ENCODE measurements around the gene CTSW.
"Not testable (repeated sequence)": the region's sequence is repeated elsewhere in the genome, so short reads cannot be mapped to it uniquely, and the experiment has no call there.

The CTSW gene

GRCh38 chr11:65879617-65880016, at the start of gene CTSW:
CTSW (plus strand) TSS chr11:65879837; CDS start chr11:65879855, 18 bp downstream.
- no peak for DNase-seq

- DNase-seq = not testable (repeated sequence)
Measured at GRCh38 chr11:65832231-65832630, 47.4 kb upstream of the CTSW start.

- DNase-seq = no peak
Measured at GRCh38 chr11:65833297-65834030, 46.2 kb upstream of the CTSW start, which contains the start of gene SNX32. SNX32 (plus strand) TSS chr11:65833963; CDS start chr11:65834066, 103 bp downstream.

GRCh38 chr11:65834202-65834601, 45.4 kb upstream of the CTSW start:
- DNase-seq = no peak

- DNase-seq = no peak
Measured at GRCh38 chr11:65842144-65842543, 37.5 kb upstream of the CTSW start.

GRCh38 chr11:65843811-65844210, 35.8 kb upstream of the CTSW start:
- no peak for DNase-seq

GRCh38 chr11:65844231-65844872, 35.3 kb upstream of the CTSW start:
- no peak for DNase-seq

- DNase-seq = no peak
Measured at GRCh38 chr11:65847746-65848145, 31.9 kb upstream of the CTSW start.

GRCh38 chr11:65848693-65849092, 30.9 kb upstream of the CTSW start:
- not testable (repeated sequence) for DNase-seq

GRCh38 chr11:65849366-65849765, 30.3 kb upstream of the CTSW start:
- DNase-seq = no peak

- no peak for DNase-seq
Measured at GRCh38 chr11:65849771-65850216, 29.8 kb upstream of the CTSW start.

- DNase-seq = no peak
Measured at GRCh38 chr11:65850217-65851082, 29.2 kb upstream of the CTSW start.

- DNase-seq = peak; percentile 58
Measured at GRCh38 chr11:65851083-65851579, 28.5 kb upstream of the CTSW start.

GRCh38 chr11:65851811-65852507, 27.7 kb upstream of the CTSW start:
- no peak for DNase-seq

GRCh38 chr11:65852508-65853245, 27.0 kb upstream of the CTSW start:
- no peak for DNase-seq

GRCh38 chr11:65853246-65853979, 26.2 kb upstream of the CTSW start:
- no peak for DNase-seq

- no peak for DNase-seq
Measured at GRCh38 chr11:65854161-65854592, 25.5 kb upstream of the CTSW start.

GRCh38 chr11:65854852-65855837, 24.5 kb upstream of the CTSW start:
- no peak for DNase-seq

- no peak for DNase-seq
Measured at GRCh38 chr11:65855927-65856363, 23.7 kb upstream of the CTSW start.
